Fibroblast of mammary gland (primary cell): ENCODE measurements around the gene KDM2B.

Experiments used
- DNase-seq: peaks from one replicate; pipeline ENCODE4 v3.0.0-alpha.2; 2010; ENCODE audit warnings: low read depth
- H3K4me3 ChIP-seq: 2 replicates; pipeline ENCODE4 v1.5.1; 2011; ENCODE audit warnings: low read depth, mild to moderate bottlenecking, low read length, moderate library complexity; ENCODE audit not compliant: control insufficient read depth
- CTCF ChIP-seq: conservative IDR thresholded peaks from 2 replicates; pipeline ENCODE4 v1.5.1; 2011; ENCODE audit warnings: low read depth, low read length, inconsistent platforms; ENCODE audit not compliant: control insufficient read depth, insufficient read depth

The KDM2B gene

GRCh38 chr12:121508533-121508932 lies 72.3 kb downstream of the KDM2B start:
- TF ChIP-seq CTCF: no peak
- no peak overlapping the region for H3K4me3 ChIP-seq
- no peak for DNase-seq

GRCh38 chr12:121507984-121508383 lies 72.8 kb downstream of the KDM2B start:
- no peak for TF ChIP-seq CTCF
- H3K4me3 ChIP-seq: no peak overlapping the region
- no peak for DNase-seq

- no peak for TF ChIP-seq CTCF
- no peak overlapping the region for H3K4me3 ChIP-seq
- DNase-seq: no peak
Observed at GRCh38 chr12:121507245-121507644, 73.6 kb downstream of the KDM2B start.

- no peak overlapping the region for H3K4me3 ChIP-seq
- TF ChIP-seq CTCF: no peak
- peak; percentile 21 for DNase-seq
Observed at GRCh38 chr12:121505513-121505912, 75.3 kb downstream of the KDM2B start.

- TF ChIP-seq CTCF: no peak
- H3K4me3 ChIP-seq: no peak overlapping the region
- DNase-seq: no peak
Observed at GRCh38 chr12:121504505-121504904, 76.3 kb downstream of the KDM2B start.

- TF ChIP-seq CTCF: no peak
- DNase-seq: no peak
- no peak overlapping the region for H3K4me3 ChIP-seq
Observed at GRCh38 chr12:121503395-121503794, 77.4 kb downstream of the KDM2B start.

GRCh38 chr12:121501946-121502345 lies 78.9 kb downstream of the KDM2B start:
- H3K4me3 ChIP-seq: no peak overlapping the region
- DNase-seq: no peak
- no peak for TF ChIP-seq CTCF
